IPS-18c (cell line): ENCODE measurements around the gene OR5AS1.
"Not testable (repeated sequence)": the region's sequence is repeated elsewhere in the genome, so short reads cannot be mapped to it uniquely, and the experiment has no call there.

ENCODE experiments used
- H3K4me3 ChIP-seq: 2 replicates; pipeline ENCODE4 v1.7.0; 2013; ENCODE audit warnings: low read depth, mild to moderate bottlenecking, low read length, moderate library complexity; ENCODE audit not compliant: insufficient read depth
- H3K9me3 ChIP-seq: one replicate; pipeline ENCODE4 v1.6.1; 2013; ENCODE audit warnings: mild to moderate bottlenecking, low read length, moderate library complexity; ENCODE audit not compliant: control insufficient read depth, insufficient read depth

OR5AS1 gene

GRCh38 chr11:56027354-56027753, at the start of gene OR5AS1:
OR5AS1 (plus strand) TSS chr11:56027654; CDS start chr11:56030419, 2,765 bp downstream.
- no peaks in the 10 kb centered on the region for H3K9me3 ChIP-seq
- no peak within 1 kb of the TSS for H3K4me3 ChIP-seq

DNA sequence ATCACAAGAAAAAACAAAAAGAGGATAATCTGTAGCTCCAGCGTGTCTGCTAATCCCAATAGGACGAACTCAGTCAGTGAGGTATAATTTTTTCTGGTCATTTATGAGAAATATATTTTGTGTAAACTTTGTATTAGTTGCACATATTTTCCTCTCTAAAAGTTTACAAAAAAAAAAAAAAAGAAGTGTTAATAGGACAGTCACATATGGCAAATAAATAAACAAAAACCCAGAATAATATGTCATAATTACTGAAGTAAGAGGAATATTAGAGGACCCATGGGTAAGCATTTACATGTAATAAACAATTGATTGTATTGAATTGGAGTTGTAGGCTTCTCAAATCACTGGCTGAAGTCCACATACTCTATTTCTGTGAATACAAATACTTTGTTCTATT, 32.9 kb upstream of the OR5AS1 start, which contains the start of gene OR5F1:
Gene OR5F1, minus strand, starts transcription at position 101 of the 400 bp plus-strand sequence. Its CDS starts 0 bp downstream, at position 101.
- Histone ChIP-seq H3K9me3 (no peaks in the 10 kb centered on the region), H3K4me3 (no peak within 1 kb of the TSS)

GRCh38 chr11:56010716-56011115, 16.7 kb upstream of the OR5AS1 start:
- no peaks in the 10 kb centered on the region for H3K9me3 ChIP-seq

DNA sequence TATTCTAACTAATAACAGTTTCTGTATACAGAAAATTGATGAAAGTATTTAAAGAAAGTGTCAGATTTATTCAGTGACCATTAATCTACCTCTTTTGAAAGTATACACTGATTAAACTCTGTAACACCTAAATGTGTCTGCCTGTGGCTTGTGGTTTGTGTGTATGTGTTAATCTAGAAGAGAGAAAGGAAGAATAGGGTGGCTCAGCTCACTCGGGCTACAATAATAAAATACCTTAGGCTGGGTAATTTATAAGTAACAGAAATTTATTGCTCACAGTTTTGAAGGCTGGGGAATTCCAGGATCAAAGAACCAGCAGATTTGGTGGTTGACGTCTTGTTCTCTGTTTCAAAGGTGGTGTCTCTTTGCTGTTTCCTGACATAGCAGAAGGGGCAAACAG, 13.6 kb upstream of the OR5AS1 start:
- no peaks in the 10 kb centered on the region for H3K9me3 ChIP-seq

More at GRCh38 chr11:56010716-56011115, 16.7 kb upstream of the OR5AS1 start:
- no peak overlapping the region for H3K4me3 ChIP-seq

GRCh38 chr11:56045538-56045937, 18.1 kb downstream of the OR5AS1 start:
- peaks cover 2% of the 10 kb centered on the region for H3K9me3 ChIP-seq
- H3K4me3 ChIP-seq, result no peak overlapping the region

More for the DNA sequence above, 13.6 kb upstream of the OR5AS1 start:
- no peak overlapping the region for H3K4me3 ChIP-seq

- no peak overlapping the region for H3K4me3 ChIP-seq
Measured at GRCh38 chr11:56048480-56048879, 21.0 kb downstream of the OR5AS1 start.

DNA sequence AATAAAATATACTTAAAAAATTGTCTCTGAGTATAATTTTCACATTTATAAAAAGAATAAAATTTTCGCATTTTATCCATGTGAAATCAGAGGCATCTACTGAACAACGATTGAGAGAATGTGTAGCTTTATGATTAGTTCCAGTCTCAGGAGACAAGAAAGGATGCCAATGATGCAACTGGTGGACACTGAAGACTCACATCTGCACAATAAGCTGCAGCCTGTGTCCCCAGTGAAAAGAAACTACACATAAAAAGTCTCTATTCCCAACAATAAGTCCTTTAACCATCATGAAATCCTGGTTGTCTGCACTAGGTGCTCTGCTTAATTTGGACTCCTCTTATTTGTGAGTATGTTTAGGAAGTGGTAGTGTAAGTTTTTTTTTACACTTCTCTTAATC, 22.0 kb downstream of the OR5AS1 start:
- H3K9me3 ChIP-seq, result no peaks in the 10 kb centered on the region

More at GRCh38 chr11:56048480-56048879, 21.0 kb downstream of the OR5AS1 start:
- H3K9me3 ChIP-seq, result no peaks in the 10 kb centered on the region

DNA sequence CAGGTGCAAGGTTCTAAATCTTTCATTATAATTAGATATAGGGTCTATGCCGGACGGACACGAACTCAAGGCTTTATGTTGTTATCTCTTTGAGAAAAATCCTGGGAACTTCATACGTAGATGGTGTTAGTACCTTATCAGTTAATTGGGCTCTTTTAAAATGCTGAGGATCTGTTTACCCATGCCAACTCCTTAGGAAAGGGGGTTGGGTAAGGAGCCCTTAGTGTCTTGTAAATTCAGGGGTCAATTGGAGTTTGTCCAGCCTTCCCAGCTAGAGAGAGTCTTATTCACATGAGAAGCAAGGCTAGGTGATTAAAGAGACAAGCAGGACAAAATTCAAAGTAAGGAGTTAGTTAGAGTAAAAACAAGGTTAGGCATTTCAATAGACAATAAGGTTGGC, 28.9 kb downstream of the OR5AS1 start:
- H3K9me3 ChIP-seq, H3K4me3 ChIP-seq: not testable (repeated sequence)

More for the DNA sequence above, 22.0 kb downstream of the OR5AS1 start:
- no peak overlapping the region for H3K4me3 ChIP-seq

- H3K4me3 ChIP-seq, H3K9me3 ChIP-seq: not testable (repeated sequence)
Measured at GRCh38 chr11:56057661-56058237, 30.3 kb downstream of the OR5AS1 start.

- H3K4me3 ChIP-seq, H3K9me3 ChIP-seq: not testable (repeated sequence)
Measured at GRCh38 chr11:56058260-56058780, 30.9 kb downstream of the OR5AS1 start.

DNA sequence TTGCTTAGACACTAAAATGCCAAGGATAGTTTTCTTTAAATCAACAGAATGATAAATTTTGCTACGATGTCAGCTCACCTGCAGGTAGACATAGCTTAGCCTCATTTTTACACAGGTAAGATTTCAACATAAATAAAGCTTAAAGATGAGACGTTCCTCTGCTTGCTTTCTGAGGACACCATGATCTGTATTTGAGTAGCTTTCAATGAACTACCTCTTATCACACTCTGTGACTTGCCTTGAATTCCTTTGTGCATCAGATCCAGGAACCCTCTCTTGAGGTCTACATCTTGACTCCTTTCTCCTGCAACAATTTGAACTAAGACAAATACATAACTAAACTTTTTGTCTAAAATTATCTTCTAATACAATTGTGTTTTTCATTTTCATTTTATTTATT, 39.5 kb downstream of the OR5AS1 start:
- no peaks in the 10 kb centered on the region for H3K9me3 ChIP-seq
- no peak overlapping the region for H3K4me3 ChIP-seq
